SHP77 (cell line): ENCODE measurements around the gene VCX3A.
"Not testable (repeated sequence)": the region's sequence is repeated elsewhere in the genome, so short reads cannot be mapped to it uniquely, and the experiment has no call there.

ENCODE experiments used
- DNase-seq, 2 experiments: peaks; one replicate each; lab custom pipeline; 2025; lab: John Stamatoyannopoulos, UW

VCX3A gene

DNA sequence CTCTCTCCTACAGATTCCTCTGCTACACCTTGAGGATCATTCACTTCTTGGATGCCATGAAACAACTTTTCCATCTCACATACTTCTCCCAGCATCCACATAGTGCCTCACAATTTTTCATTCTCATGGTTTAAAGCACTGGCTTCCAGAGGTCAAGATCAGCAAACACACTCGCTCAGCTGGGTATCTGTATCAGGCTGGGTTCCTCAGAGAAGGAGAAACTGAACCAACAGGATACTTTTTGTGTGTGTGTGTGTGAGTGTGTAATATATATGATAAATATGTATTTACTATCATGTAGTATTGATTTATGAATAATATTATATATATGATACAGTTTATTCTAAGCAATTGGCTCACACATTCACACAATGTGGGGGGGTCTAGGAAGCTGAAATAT is at the start of gene VCX3A:
VCX3A (minus strand) TSS at position 101 of the 400 bp plus-strand sequence. CDS start 621 bp downstream, outside the sequence.
- DNase-seq: not testable (repeated sequence)

- DNase-seq: no peak
Observed at GRCh38 chrX:6574762-6575161, 39.8 kb upstream of the VCX3A start.

DNA sequence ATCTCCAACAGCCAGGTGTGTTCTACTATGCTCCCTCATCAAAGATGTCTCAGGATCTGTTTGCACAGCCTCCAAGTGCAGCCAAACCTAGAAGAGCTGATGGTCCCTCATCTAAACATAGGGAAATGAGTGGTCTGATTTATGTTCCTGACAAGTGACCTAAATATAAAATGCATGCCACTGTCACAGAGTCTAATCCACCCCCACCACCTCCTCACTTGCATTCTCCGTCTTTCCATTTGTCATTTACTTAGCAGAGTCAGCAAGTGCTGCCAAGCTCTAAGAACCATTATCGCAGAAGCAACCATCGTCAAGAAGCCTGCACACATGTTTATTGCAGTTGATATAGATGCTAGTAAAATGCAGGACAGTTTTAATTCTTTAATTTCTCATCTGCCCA is 33.1 kb upstream of the VCX3A start:
- no peak for DNase-seq

GRCh38 chrX:6558979-6559378 is 24.1 kb upstream of the VCX3A start:
- DNase-seq: no peak

- no peak for DNase-seq
Observed at GRCh38 chrX:6557690-6558089, 22.8 kb upstream of the VCX3A start.

GRCh38 chrX:6550999-6551398 is 16.1 kb upstream of the VCX3A start:
- no peak for DNase-seq

DNA sequence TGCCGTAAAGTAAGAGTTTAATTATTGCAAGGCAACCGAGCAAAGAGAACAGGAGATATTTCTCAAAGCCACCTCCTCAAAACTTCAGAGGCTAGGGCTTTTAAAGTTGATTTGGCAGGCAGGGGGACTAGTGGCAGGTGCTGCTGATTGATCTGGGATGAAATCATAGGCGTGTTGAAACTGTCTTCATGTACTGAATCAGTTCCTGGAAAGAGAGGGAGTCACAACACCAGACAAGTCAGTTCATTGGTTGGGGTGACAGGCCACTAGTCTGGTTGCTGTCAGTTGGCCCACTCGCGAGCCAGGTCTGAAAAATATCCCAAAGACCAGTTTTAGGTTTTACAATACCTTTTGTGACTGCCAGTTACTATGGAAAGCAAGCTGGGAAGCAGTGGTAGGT is 10.8 kb upstream of the VCX3A start:
- DNase-seq: no peak

- no peak for DNase-seq
Observed at GRCh38 chrX:6526564-6527136, 8.3 kb downstream of the VCX3A start.

- DNase-seq: no peak
Observed at GRCh38 chrX:6517376-6517775, 17.5 kb downstream of the VCX3A start.

GRCh38 chrX:6506444-6506843 is 28.5 kb downstream of the VCX3A start:
- DNase-seq: no peak

DNA sequence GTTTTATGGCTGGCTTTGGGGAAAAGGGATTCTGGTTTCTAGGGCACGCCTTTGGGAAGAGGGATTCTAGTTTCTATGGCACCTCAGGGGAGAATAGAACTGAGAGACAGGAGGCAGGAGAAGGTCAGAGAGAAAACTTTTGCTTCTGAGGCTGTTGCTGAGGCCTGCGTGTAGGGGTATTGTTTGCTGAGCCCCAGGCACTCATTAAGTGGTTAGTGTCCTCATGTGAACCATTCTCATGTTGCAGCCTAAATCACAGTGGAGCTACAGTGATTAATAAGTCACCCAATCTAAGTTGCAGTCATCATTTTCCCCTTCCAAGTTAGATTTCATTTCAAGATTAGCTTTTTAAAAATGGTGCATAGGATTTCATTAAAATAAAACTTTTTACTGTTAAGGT is 29.0 kb downstream of the VCX3A start:
- DNase-seq: no peak

DNA sequence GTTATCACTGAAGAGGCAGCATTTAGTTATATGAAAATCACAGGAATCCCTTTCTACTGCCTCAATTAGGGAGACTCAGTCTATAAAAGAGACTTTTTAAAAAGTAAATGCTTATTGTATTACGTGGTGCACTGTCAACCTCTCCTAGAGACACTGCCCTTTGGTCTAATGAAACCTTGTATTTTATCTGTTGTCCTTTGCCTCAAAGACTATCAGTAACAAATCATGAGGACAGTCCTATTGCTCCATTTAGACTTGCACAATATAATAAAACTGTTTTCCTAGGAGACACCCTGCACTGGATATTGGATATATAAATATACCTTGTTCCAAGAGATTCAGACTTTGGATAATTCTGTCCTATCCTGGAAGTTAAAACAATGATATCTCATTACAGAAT is 34.2 kb downstream of the VCX3A start:
- no peak for DNase-seq

- no peak for DNase-seq
Observed at GRCh38 chrX:6498324-6498723, 36.6 kb downstream of the VCX3A start.
